Measurements from ENCODE around the gene AFF3.
"Not testable (repeated sequence)": the region's sequence is repeated elsewhere in the genome, so short reads cannot be mapped to it uniquely, and the experiment has no call there.

Gene AFF3

GRCh38 chr2:99682275-99683060 lies 459.9 kb downstream of the AFF3 start:
- peak; percentile 18 for DNase-seq

- DNase-seq: peak; percentile 9
Observed at GRCh38 chr2:99680946-99681345, 461.4 kb downstream of the AFF3 start.

GRCh38 chr2:99679518-99679917 lies 462.9 kb downstream of the AFF3 start:
- DNase-seq: no peak

- no peak for DNase-seq
Observed at GRCh38 chr2:99678625-99679024, 463.8 kb downstream of the AFF3 start.

- no peak for DNase-seq
Observed at GRCh38 chr2:99677814-99678213, 464.6 kb downstream of the AFF3 start.

GRCh38 chr2:99675130-99675661 lies 467.2 kb downstream of the AFF3 start:
- no peak for DNase-seq

- no peak for DNase-seq
Observed at GRCh38 chr2:99674090-99674489, 468.3 kb downstream of the AFF3 start.

GRCh38 chr2:99672766-99673350 lies 469.5 kb downstream of the AFF3 start:
- DNase-seq: no peak

GRCh38 chr2:99670768-99671734 lies 471.3 kb downstream of the AFF3 start:
- no peak for DNase-seq

- no peak for DNase-seq
Observed at GRCh38 chr2:99666256-99666655, 476.1 kb downstream of the AFF3 start.

GRCh38 chr2:99663641-99664040 lies 478.7 kb downstream of the AFF3 start:
- DNase-seq: no peak

GRCh38 chr2:99662761-99663341 lies 479.5 kb downstream of the AFF3 start:
- DNase-seq: peak; percentile 53

GRCh38 chr2:99661761-99662160 lies 480.6 kb downstream of the AFF3 start:
- not testable (repeated sequence) for DNase-seq

GRCh38 chr2:99660616-99661406 lies 481.6 kb downstream of the AFF3 start:
- no peak for DNase-seq

- no peak for DNase-seq
Observed at GRCh38 chr2:99659874-99660273, 482.5 kb downstream of the AFF3 start.

- DNase-seq: no peak
Observed at GRCh38 chr2:99657691-99658258, 484.6 kb downstream of the AFF3 start.

GRCh38 chr2:99656994-99657393 lies 485.4 kb downstream of the AFF3 start:
- no peak for DNase-seq

GRCh38 chr2:99653433-99653832 lies 489.0 kb downstream of the AFF3 start:
- no peak for DNase-seq

- DNase-seq: no peak
Observed at GRCh38 chr2:99652862-99653261, 489.5 kb downstream of the AFF3 start.

GRCh38 chr2:99651930-99652670 lies 490.3 kb downstream of the AFF3 start:
- no peak for DNase-seq

Measured in amniotic stem cell (primary cell).